Tibial artery (tissue), 4 donors: ENCODE measurements around the gene GDF7.

ENCODE experiments used
- DNase-seq, 2 donors: peaks; one replicate each; pipeline ENCODE4 v3.0.0-alpha.2; 2019
- H3K27ac ChIP-seq, 2 donors: fragments of 200-600 bp; sonication (generic) in 1 of 2; 1 replicate in 1 of 2; 2 replicates in 1 of 2; pipeline ENCODE4 v1.5.1; 2018 to 2019; ENCODE audit warnings: mild to moderate bottlenecking in 1 of 2
- H3K27me3 ChIP-seq, 2 donors: fragments of 200-600 bp; sonication (generic) in 1 of 2; one replicate each; pipeline versions ENCODE4 v1.5.1 to v1.6.0; 2016 to 2019
- H3K36me3 ChIP-seq, 3 donors: fragments of 200-600 bp; sonication (generic) in 2 of 3; one replicate each; pipeline ENCODE4 v1.5.1; 2016 to 2019; ENCODE audit warnings: mild to moderate bottlenecking in 2 of 3
- H3K4me1 ChIP-seq, 4 donors: fragments of 200-600 bp; sonication (generic) in 2 of 4; 1 replicate in 3 of 4; 2 replicates in 1 of 4; pipeline ENCODE4 v1.5.1; 2016 to 2019
- H3K4me3 ChIP-seq, 2 donors: fragments of 200-600 bp; sonication (generic) in 1 of 2; 1 replicate in 1 of 2; 2 replicates in 1 of 2; pipeline ENCODE4 v1.5.1; 2018 to 2019; ENCODE audit warnings: mild to moderate bottlenecking in 2 of 2
- H3K9me3 ChIP-seq, 3 donors: fragments of 200-600 bp; sonication (generic) in 1 of 3; one replicate each; pipeline ENCODE4 v1.5.1; 2016 to 2019
- CTCF ChIP-seq, 2 experiments: fragments of 200-600 bp in 1 of 2; fragments of 450-650 bp in 1 of 2; IDR thresholded peaks; one replicate each; pipeline ENCODE4 v1.5.1; 2017 to 2019; ENCODE audit warnings: antibody characterized with exemption in 2 of 2, mild to moderate bottlenecking in 1 of 2, moderate library complexity in 1 of 2
- intact Hi-C: fragments of 100-400 bp; cut with DNase I; formaldehyde crosslinking; loops from one replicate; pipeline ENCODE4 v1.15.0; 2023; ENCODE audit warnings: low total_unique reads

Gene GDF7

GRCh38 chr2:20643060-20643459 lies 23.9 kb upstream of the GDF7 start:
- DNase-seq = no peak
- Histone ChIP-seq H3K4me1 (peaks cover 3 to 63% (median 39%) of the 10 kb centered on the region in 4 donors), H3K9me3 (no peaks in the 10 kb centered on the region), H3K27ac (peak overlapping the region; percentile 95 to 98), H3K4me3 (no peak overlapping the region), H3K27me3 (no peaks in the 10 kb centered on the region), H3K36me3 (peaks cover 21 to 75% (median 38%) of the 10 kb centered on the region in 3 donors)
- no peak for TF ChIP-seq CTCF (IDR thresholded peaks at IDR 0.05)
- intact Hi-C loops = no loop called here

- H3K36me3 ChIP-seq = peaks cover 21 to 69% (median 38%) of the 10 kb centered on the region in 3 donors
- H3K4me3 ChIP-seq = no peak overlapping the region
- H3K4me1 ChIP-seq = peaks cover 3 to 63% (median 40%) of the 10 kb centered on the region in 4 donors
- TF ChIP-seq CTCF (IDR thresholded peaks at IDR 0.05) = no peak
- H3K27ac ChIP-seq = peak overlapping the region; percentile 95 to 98
- DNase-seq = no peak
- H3K9me3 ChIP-seq = no peaks in the 10 kb centered on the region
- intact Hi-C loops = no loop called here
- no peaks in the 10 kb centered on the region for H3K27me3 ChIP-seq
Observed at GRCh38 chr2:20643826-20644225, 23.1 kb upstream of the GDF7 start.

- Histone ChIP-seq H3K4me3 (no peak overlapping the region), H3K27me3 (no peaks in the 10 kb centered on the region), H3K27ac (peak overlapping the region; percentile 95 to 98), H3K36me3 (peaks cover 21 to 55% (median 35%) of the 10 kb centered on the region in 3 donors), H3K4me1 (peaks cover 3 to 63% (median 50%) of the 10 kb centered on the region in 4 donors), H3K9me3 (no peaks in the 10 kb centered on the region)
- no peak for TF ChIP-seq CTCF (IDR thresholded peaks at IDR 0.05)
- no peak for DNase-seq
- intact Hi-C loops = loop anchor here (5.0 kb wide), 1 partner anchor 268 kb away; no protein-coding TSS in a partner anchor
Observed at GRCh38 chr2:20645301-20645701, 21.6 kb upstream of the GDF7 start.

- TF ChIP-seq CTCF (IDR thresholded peaks at IDR 0.05) = no peak
- intact Hi-C loops = loop anchor here (5.0 kb wide), 1 partner anchor 268 kb away; no protein-coding TSS in a partner anchor
- H3K27ac ChIP-seq = peak overlapping the region; percentile 95 to 98
Observed at GRCh38 chr2:20645761-20646160, 21.2 kb upstream of the GDF7 start.

GRCh38 chr2:20646446-20646845 lies 20.5 kb upstream of the GDF7 start:
- no peak for DNase-seq
- H3K36me3 ChIP-seq = peaks cover 16 to 47% (median 32%) of the 10 kb centered on the region in 3 donors
- peaks cover 3 to 53% (median 41%) of the 10 kb centered on the region in 4 donors for H3K4me1 ChIP-seq
- no peak for TF ChIP-seq CTCF (IDR thresholded peaks at IDR 0.05)
- H3K27me3 ChIP-seq = no peaks in the 10 kb centered on the region
- H3K9me3 ChIP-seq = no peaks in the 10 kb centered on the region
- no peak overlapping the region for H3K4me3 ChIP-seq
- intact Hi-C loops = loop anchor here (5.0 kb wide), 1 partner anchor 269 kb away; no protein-coding TSS in a partner anchor
- H3K27ac ChIP-seq = peak overlapping the region; percentile 18 to 98

More at GRCh38 chr2:20645761-20646160, 21.2 kb upstream of the GDF7 start:
- no peaks in the 10 kb centered on the region for H3K9me3 ChIP-seq
- no peak for DNase-seq
- H3K4me1 ChIP-seq = peaks cover 3 to 59% (median 47%) of the 10 kb centered on the region in 4 donors
- H3K4me3 ChIP-seq = no peak overlapping the region
- H3K27me3 ChIP-seq = no peaks in the 10 kb centered on the region
- H3K36me3 ChIP-seq = peaks cover 17 to 50% (median 32%) of the 10 kb centered on the region in 3 donors
